KMS-11 (cell line): Measurements from ENCODE around the gene LRRN4.

Source experiments
- H2AFZ ChIP-seq: fragments of 200-600 bp; sonication (generic); 2 replicates; pipeline ENCODE4 v1.6.1; 2016; ENCODE audit warnings: antibody characterized with exemption, mixed run types, low read depth
- H3K27ac ChIP-seq: fragments of 200-600 bp; sonication (generic); 2 replicates; pipeline ENCODE4 v1.6.1; 2016; ENCODE audit warnings: mild to moderate bottlenecking, mixed run types
- H3K27me3 ChIP-seq: fragments of 200-600 bp; sonication (generic); 2 replicates; pipeline ENCODE4 v1.6.1; 2017; ENCODE audit warnings: mild to moderate bottlenecking, low read depth, mixed run types, moderate library complexity; ENCODE audit not compliant: insufficient read depth
- H3K36me3 ChIP-seq: fragments of 200-600 bp; sonication (generic); 2 replicates; pipeline ENCODE4 v1.6.1; 2017; ENCODE audit warnings: mild to moderate bottlenecking, mixed run types; ENCODE audit not compliant: insufficient read depth
- H3K4me1 ChIP-seq: fragments of 200-600 bp; sonication (generic); 2 replicates; pipeline ENCODE4 v1.6.1; 2016; ENCODE audit warnings: mild to moderate bottlenecking, low read depth, mixed run types; ENCODE audit not compliant: poor library complexity, severe bottlenecking
- H3K4me2 ChIP-seq: fragments of 200-600 bp; sonication (generic); 2 replicates; pipeline ENCODE4 v1.7.0; 2016; ENCODE audit warnings: mild to moderate bottlenecking, mixed run types
- H3K4me3 ChIP-seq: fragments of 200-600 bp; sonication (generic); IDR thresholded peaks from 2 replicates; pipeline ENCODE4 v1.6.1; 2017; ENCODE audit warnings: low read depth, low read length, mixed read lengths; ENCODE audit not compliant: insufficient read depth
- H3K79me2 ChIP-seq: fragments of 200-600 bp; sonication (generic); 2 replicates; pipeline ENCODE4 v1.6.1; 2016; ENCODE audit warnings: low read depth, mixed run types; ENCODE audit not compliant: insufficient read depth
- H3K9ac ChIP-seq: fragments of 200-600 bp; sonication (generic); 2 replicates; pipeline ENCODE4 v1.6.1; 2016; ENCODE audit warnings: mild to moderate bottlenecking, mixed run types
- H4K20me1 ChIP-seq: fragments of 200-600 bp; sonication (generic); 2 replicates; pipeline ENCODE4 v1.6.1; 2016; ENCODE audit warnings: mild to moderate bottlenecking, mixed run types; ENCODE audit not compliant: insufficient read depth
- TF ChIP-seq, protein P1 (sequence below): fragments of 200-600 bp; sonication (generic); conservative IDR thresholded peaks from 2 replicates; pipeline ENCODE4 v1.6.1; 2017; ENCODE audit warnings: low read depth, mild to moderate bottlenecking, antibody characterized with exemption, low read length, moderate library complexity, mixed read lengths

Gene LRRN4

DNA sequence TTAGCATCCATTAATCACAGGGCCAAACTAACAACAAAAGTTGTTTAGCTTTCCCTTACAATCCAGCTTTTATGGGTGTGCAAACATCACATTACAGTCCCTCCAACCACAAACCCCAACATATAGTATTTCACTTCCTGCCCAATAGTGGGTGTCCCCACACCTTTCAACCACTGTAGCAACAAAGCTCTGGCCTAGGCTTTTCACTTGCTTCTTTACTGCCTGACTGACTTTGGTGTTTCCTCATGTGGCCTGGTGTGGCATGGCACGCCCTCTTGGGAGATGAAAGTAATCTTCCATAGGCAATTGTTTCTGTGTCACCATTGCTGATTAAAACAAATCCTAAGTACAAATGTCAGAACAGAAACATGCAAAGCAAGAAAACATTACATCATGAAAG is 57.1 kb downstream of the LRRN4 start:
- H3K27me3 ChIP-seq = no peaks in the 10 kb centered on the region
- TF ChIP-seq, protein P1, sequence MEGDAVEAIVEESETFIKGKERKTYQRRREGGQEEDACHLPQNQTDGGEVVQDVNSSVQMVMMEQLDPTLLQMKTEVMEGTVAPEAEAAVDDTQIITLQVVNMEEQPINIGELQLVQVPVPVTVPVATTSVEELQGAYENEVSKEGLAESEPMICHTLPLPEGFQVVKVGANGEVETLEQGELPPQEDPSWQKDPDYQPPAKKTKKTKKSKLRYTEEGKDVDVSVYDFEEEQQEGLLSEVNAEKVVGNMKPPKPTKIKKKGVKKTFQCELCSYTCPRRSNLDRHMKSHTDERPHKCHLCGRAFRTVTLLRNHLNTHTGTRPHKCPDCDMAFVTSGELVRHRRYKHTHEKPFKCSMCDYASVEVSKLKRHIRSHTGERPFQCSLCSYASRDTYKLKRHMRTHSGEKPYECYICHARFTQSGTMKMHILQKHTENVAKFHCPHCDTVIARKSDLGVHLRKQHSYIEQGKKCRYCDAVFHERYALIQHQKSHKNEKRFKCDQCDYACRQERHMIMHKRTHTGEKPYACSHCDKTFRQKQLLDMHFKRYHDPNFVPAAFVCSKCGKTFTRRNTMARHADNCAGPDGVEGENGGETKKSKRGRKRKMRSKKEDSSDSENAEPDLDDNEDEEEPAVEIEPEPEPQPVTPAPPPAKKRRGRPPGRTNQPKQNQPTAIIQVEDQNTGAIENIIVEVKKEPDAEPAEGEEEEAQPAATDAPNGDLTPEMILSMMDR = no peak
- no peak overlapping the region for H3K4me3 ChIP-seq
- H2AFZ ChIP-seq = no peak overlapping the region
- no peaks in the 10 kb centered on the region for H3K79me2 ChIP-seq
- H3K9ac ChIP-seq = no peak overlapping the region
- no peaks in the 10 kb centered on the region; the same call in 1 of the 2 replicates for H3K36me3 ChIP-seq
- H3K27ac ChIP-seq = no peak overlapping the region
- peaks cover 28% of the 10 kb centered on the region for H3K4me1 ChIP-seq
- H3K4me2 ChIP-seq = peak overlapping the region; percentile 15; the same call in 1 of the 2 replicates
- H4K20me1 ChIP-seq = no peaks in the 10 kb centered on the region

DNA sequence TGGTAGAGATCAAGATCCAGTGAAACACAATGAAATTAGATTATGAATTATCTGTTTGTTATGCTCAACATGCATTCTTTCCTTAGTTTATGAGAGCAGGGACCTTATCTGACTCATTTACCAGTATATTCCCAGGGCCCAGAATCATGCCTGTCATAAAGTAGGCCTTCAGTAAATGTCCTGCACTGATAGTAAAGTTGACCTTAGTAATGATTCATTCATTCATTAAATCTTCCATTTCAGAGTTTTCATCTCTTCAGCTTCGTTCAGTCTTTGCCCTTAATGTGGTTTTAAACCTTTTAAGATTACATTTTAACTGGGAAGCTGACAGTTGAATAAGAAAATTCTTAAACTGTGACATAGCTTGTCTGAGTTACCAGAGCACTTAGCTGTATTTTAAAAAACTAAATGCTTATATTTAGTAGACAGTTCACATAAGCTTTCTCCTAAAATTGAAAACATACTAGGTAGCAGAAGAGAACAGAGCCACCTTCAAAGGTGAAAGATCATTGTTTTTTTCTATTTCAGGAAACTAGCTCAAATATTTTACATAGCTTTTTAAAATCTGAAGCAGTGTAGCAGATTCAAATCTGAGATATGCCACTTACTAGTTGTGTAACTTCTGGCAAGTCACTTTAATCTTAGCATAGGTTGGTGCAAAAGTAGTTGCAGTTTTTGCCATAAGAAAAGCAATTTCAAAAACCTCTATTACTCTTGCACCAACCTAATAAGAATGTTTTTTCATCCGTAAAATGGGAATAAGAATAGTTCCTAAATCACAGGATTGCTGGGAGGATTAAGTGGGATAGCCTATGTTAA is 62.0 kb downstream of the LRRN4 start:
- Histone ChIP-seq H3K36me3 (no peaks in the 10 kb centered on the region; the same call in 1 of the 2 replicates), H3K4me3 (no peak overlapping the region), H3K4me2 (no peak overlapping the region), H3K27ac (no peak overlapping the region), H4K20me1 (no peaks in the 10 kb centered on the region), H3K79me2 (no peaks in the 10 kb centered on the region), H2AFZ (no peak overlapping the region), H3K9ac (no peak overlapping the region), H3K27me3 (no peaks in the 10 kb centered on the region), H3K4me1 (peaks cover 16% of the 10 kb centered on the region)
- TF ChIP-seq, protein P1 = no peak

DNA sequence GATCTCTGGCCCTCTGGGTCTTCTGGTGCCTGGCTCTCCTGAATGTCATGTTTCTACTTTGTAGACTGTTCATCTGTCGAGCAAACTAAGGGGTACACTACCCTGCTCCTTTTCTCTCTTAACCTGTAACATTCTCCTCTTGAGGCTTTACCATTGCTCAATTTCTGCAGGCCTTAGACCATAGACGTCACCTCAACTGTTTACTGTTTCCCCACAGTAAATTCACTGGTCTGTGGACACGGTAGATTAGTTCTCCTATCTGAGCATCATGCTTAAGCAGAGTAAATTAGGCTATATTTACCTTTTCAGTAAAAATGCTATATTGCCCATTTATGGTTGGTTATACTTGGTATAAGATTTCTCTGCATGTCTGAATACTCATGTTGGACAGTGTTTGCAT is 62.9 kb downstream of the LRRN4 start:
- no peak overlapping the region for H3K4me2 ChIP-seq
- H4K20me1 ChIP-seq = no peaks in the 10 kb centered on the region
- peaks cover 8% of the 10 kb centered on the region for H3K4me1 ChIP-seq
- H3K79me2 ChIP-seq = no peaks in the 10 kb centered on the region
- no peak overlapping the region for H3K27ac ChIP-seq
- TF ChIP-seq, protein P1 = no peak
- H3K4me3 ChIP-seq = no peak overlapping the region
- no peak overlapping the region for H3K9ac ChIP-seq
- H3K36me3 ChIP-seq = no peaks in the 10 kb centered on the region; the same call in 1 of the 2 replicates
- H3K27me3 ChIP-seq = no peaks in the 10 kb centered on the region
- H2AFZ ChIP-seq = no peak overlapping the region
